AG08396 (cell line): ENCODE results near the gene PTBP3.

Experiments used
- DNase-seq: peaks from one replicate; pipeline ENCODE4 v3.0.0; 2012; ENCODE audit warnings: low spot score, mixed read lengths

PTBP3 gene

GRCh38 chr9:112168197-112168596 is 165.2 kb downstream of the PTBP3 start:
- no peak for DNase-seq
